ENCODE data around the gene TMEM123.

TMEM123 gene

GRCh38 chr11:102422817-102423712, 29.5 kb downstream of the TMEM123 start:
- no peak for DNase-seq

- peak; percentile 53 for DNase-seq
Observed at GRCh38 chr11:102421261-102421660, 31.3 kb downstream of the TMEM123 start.

GRCh38 chr11:102420547-102420946, 32.0 kb downstream of the TMEM123 start:
- no peak for DNase-seq

- DNase-seq, result no peak
Observed at GRCh38 chr11:102419181-102419580, 33.4 kb downstream of the TMEM123 start.

- no peak for DNase-seq
Observed at GRCh38 chr11:102416976-102417375, 35.6 kb downstream of the TMEM123 start.

- no peak for DNase-seq
Observed at GRCh38 chr11:102415304-102415916, 37.2 kb downstream of the TMEM123 start.

- DNase-seq, result no peak
Observed at GRCh38 chr11:102414559-102414958, 38.0 kb downstream of the TMEM123 start.

GRCh38 chr11:102413497-102413896, 39.1 kb downstream of the TMEM123 start:
- no peak for DNase-seq

- no peak for DNase-seq
Observed at GRCh38 chr11:102411142-102411541, 41.4 kb downstream of the TMEM123 start.

- no peak for DNase-seq
Observed at GRCh38 chr11:102410382-102410784, 42.2 kb downstream of the TMEM123 start.

- DNase-seq, result no peak
Observed at GRCh38 chr11:102408339-102408738, 44.2 kb downstream of the TMEM123 start.

- no peak for DNase-seq
Observed at GRCh38 chr11:102407901-102408300, 44.7 kb downstream of the TMEM123 start.

GRCh38 chr11:102406099-102406498, 46.5 kb downstream of the TMEM123 start:
- DNase-seq, result no peak

GRCh38 chr11:102405501-102405900, 47.1 kb downstream of the TMEM123 start:
- DNase-seq, result no peak

GRCh38 chr11:102402548-102402947, 50.0 kb downstream of the TMEM123 start:
- DNase-seq, result no peak

- no peak for DNase-seq
Observed at GRCh38 chr11:102401905-102402304, 50.7 kb downstream of the TMEM123 start.

GRCh38 chr11:102400603-102401002, 52.0 kb downstream of the TMEM123 start:
- no peak for DNase-seq

- DNase-seq, result no peak
Observed at GRCh38 chr11:102399189-102399588, 53.4 kb downstream of the TMEM123 start.

- no peak for DNase-seq
Observed at GRCh38 chr11:102398297-102398696, 54.3 kb downstream of the TMEM123 start.

GRCh38 chr11:102396708-102397563, 55.6 kb downstream of the TMEM123 start:
- no peak for DNase-seq

- no peak for DNase-seq
Observed at GRCh38 chr11:102395720-102396393, 56.7 kb downstream of the TMEM123 start.

- no peak for DNase-seq
Observed at GRCh38 chr11:102393272-102393730, 59.3 kb downstream of the TMEM123 start.

Measured in right forelimb (tissue), 1 donor.